ENCODE data around the gene ATG7.

Gene ATG7

DNA sequence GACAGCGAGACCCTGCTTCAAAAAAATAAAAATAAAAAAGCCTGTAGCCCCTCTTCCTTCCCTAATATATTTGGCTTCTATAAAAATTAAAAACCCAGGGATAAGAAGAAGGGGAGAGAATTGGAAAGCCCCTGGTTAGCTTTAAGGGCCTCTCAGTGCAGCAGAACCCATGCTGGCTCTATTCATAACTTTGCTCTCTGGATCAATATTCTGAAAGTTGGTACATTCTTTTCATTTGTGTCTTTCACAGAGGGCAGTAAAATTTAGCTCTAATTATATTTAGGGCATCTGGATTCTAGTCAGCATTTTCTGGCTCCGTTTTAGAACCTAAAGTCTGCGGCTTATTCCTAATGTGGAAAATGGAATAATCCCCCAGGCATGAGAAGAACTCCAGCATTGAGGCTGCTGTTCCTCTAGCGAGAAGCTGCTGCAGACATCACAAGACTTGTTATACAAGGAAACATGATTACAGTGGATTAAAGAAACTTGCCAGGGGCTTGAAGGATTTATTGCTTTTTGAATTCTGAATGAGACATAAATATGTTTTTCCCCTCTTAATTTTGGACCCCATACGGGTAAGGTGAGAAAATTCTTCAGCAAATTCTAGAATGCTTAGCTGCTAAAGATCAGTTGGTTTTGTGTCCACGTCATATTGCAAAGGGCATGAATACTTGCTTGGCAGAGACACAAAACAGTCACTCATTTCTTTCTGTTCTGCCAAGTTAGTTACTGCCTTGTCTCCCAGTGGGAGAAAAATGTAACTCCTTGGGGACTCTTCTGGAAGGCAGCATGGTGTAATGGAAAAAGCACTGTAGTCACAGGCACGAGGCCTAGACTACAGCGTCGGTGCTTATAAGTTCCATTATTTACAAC, 193.8 kb downstream of the ATG7 start:
- no peak for TF ChIP-seq CTCF (IDR thresholded peaks at IDR 0.05)

DNA sequence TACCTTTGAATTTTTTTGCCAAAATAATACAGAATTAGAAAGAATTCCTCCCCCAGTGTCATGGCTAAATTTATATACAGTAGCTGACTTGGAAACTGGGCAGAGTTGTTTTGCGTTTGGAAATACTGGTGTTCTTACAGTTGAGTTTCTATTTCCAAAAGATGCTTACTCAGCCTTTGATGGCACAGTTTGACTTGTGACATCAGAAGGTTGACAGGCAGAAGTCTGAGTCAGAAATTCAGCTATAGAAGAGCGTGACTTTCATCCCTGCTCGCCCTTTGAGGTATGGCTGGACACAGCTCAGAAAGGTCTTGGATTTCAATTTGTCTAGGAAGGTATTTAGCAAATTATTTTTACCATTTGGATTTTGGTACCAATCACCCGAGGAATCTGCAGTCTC, 195.7 kb downstream of the ATG7 start:
- TF ChIP-seq CTCF (IDR thresholded peaks at IDR 0.05) = no peak

- no peak for TF ChIP-seq CTCF (IDR thresholded peaks at IDR 0.05)
Measured at GRCh38 chr3:11470031-11470853, 198.0 kb downstream of the ATG7 start.

GRCh38 chr3:11475324-11475723, 203.1 kb downstream of the ATG7 start:
- no peak for TF ChIP-seq CTCF (IDR thresholded peaks at IDR 0.05)

- TF ChIP-seq CTCF (IDR thresholded peaks at IDR 0.05) = no peak
Measured at GRCh38 chr3:11476735-11477144, 204.5 kb downstream of the ATG7 start.

GRCh38 chr3:11477407-11477911, 205.3 kb downstream of the ATG7 start:
- no peak for TF ChIP-seq CTCF (IDR thresholded peaks at IDR 0.05)

GRCh38 chr3:11478167-11478566, 206.0 kb downstream of the ATG7 start:
- TF ChIP-seq CTCF (IDR thresholded peaks at IDR 0.05) = no peak
